Measurements from ENCODE around the gene GRIK3.

GRCh38 chr1:36990928-36991327 lies 43.4 kb downstream of the GRIK3 start:
- TF ChIP-seq SP1 (IDR thresholded peaks at IDR 0.05) (no peak), FOXK2 (IDR thresholded peaks at IDR 0.05) (no peak), SUZ12 (IDR thresholded peaks at IDR 0.05) (no peak), HDGF (IDR thresholded peaks at IDR 0.05; ENCODE audit: borderline replicate concordance) (no peak), CTBP1 (IDR thresholded peaks at IDR 0.05; ENCODE audit: borderline replicate concordance) (no peak), ELF4 (IDR thresholded peaks at IDR 0.05) (no peak)
- TF ChIP-seq, protein P1, sequence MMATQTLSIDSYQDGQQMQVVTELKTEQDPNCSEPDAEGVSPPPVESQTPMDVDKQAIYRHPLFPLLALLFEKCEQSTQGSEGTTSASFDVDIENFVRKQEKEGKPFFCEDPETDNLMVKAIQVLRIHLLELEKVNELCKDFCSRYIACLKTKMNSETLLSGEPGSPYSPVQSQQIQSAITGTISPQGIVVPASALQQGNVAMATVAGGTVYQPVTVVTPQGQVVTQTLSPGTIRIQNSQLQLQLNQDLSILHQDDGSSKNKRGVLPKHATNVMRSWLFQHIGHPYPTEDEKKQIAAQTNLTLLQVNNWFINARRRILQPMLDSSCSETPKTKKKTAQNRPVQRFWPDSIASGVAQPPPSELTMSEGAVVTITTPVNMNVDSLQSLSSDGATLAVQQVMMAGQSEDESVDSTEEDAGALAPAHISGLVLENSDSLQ (IDR thresholded peaks at IDR 0.05), result no peak

Measured in HEK293T (cell line).